Uterus (tissue), 4 donors: ENCODE data around the gene IL17A. TPM values are rescaled to one million over a fixed set of nuclear protein-coding genes. Genes with fewer than 3 reads are reported as not detected.
"Not testable (repeated sequence)": the region's sequence is repeated elsewhere in the genome, so short reads cannot be mapped to it uniquely, and the experiment has no call there.

Source experiments
- DNase-seq, 2 donors: peaks; one replicate each; pipeline ENCODE4 v3.0.0-alpha.2; 2019 to 2020
- H3K27ac ChIP-seq, 2 donors: fragments of 200-600 bp; sonication (generic); 1 replicate in 1 of 2; 2 replicates in 1 of 2; pipeline ENCODE4 v1.5.1; 2016 to 2018
- H3K27me3 ChIP-seq, 2 donors: fragments of 200-600 bp; sonication (generic); one replicate each; pipeline ENCODE4 v1.5.1; 2018 to 2019; ENCODE audit warnings: control low read depth in 1 of 2
- H3K36me3 ChIP-seq, 2 donors: fragments of 200-600 bp; sonication (generic); one replicate each; pipeline ENCODE4 v1.5.1; 2019; ENCODE audit warnings: control low read depth in 1 of 2
- H3K4me1 ChIP-seq, 2 donors: fragments of 200-600 bp; sonication (generic); one replicate each; pipeline ENCODE4 v1.5.1; 2018 to 2019; ENCODE audit warnings: control low read depth in 1 of 2
- H3K4me3 ChIP-seq, 2 donors: fragments of 200-600 bp; sonication (generic); 1 replicate in 1 of 2; 2 replicates in 1 of 2; pipeline ENCODE4 v1.5.1; 2018 to 2019; ENCODE audit warnings: mild to moderate bottlenecking in 1 of 2
- H3K9me3 ChIP-seq, 2 donors: fragments of 200-600 bp; sonication (generic); one replicate each; pipeline ENCODE4 v1.5.1; 2019; ENCODE audit warnings: control low read depth in 1 of 2
- CTCF ChIP-seq, 4 experiments: fragments of 200-600 bp in 2 of 4; fragments of 450-650 bp in 2 of 4; sonication (generic) in 2 of 4; IDR thresholded peaks; one replicate each; pipeline ENCODE4 v1.5.1; 2016 to 2019; ENCODE audit warnings: antibody characterized with exemption in 4 of 4, mild to moderate bottlenecking in 2 of 4, moderate library complexity in 1 of 4
- POLR2A ChIP-seq, 2 donors: fragments of 450-650 bp; IDR thresholded peaks; one replicate each; pipeline ENCODE4 v1.6.1; 2016; ENCODE audit warnings: antibody characterized with exemption in 2 of 2, mild to moderate bottlenecking in 1 of 2, moderate library complexity in 1 of 2
- intact Hi-C: fragments of 100-400 bp; cut with DNase I; formaldehyde crosslinking; loops from one replicate; pipeline ENCODE4 v1.15.1; 2023; ENCODE audit warnings: low total_unique reads
- total RNA-seq, 4 donors: library from RNA; depleted of rRNA in 3 of 4; stranded (reverse); fragments of >200 nt in 3 of 4; gene quantifications; one replicate each; pipeline versions ENCODE4 v1.1.0 to v1.2.4, GENCODE V29; 2014 to 2023
- donor health status: DM: yes; HTN: yes; CAD: no.

IL17A gene
- total RNA-seq, 4 donors from 2014 or later, result 0.40 TPM; not detected in 3

DNA sequence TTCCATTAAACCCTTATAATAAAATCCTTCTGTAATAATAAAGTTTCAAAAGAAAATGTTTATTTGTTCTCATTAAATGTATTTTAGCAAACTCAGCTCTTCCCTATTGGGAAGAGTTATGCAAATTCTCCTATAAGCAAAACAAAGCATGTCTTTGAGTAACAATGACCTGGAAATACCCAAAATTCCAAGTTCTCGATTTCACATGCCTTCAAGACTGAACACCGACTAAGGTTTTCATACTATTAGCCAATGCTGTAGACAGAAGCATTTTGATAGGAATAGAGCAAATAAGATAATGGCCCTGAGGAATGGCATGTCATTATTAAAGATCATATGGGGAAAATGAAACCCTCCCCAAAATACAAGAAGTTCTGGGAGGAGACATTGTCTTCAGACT, 3.8 kb downstream of the IL17A start:
- no peaks in the 10 kb centered on the region for H3K27me3 ChIP-seq
- H3K36me3 ChIP-seq, result no peaks in the 10 kb centered on the region
- H3K9me3 ChIP-seq, result no peaks in the 10 kb centered on the region
- no peaks in the 10 kb centered on the region for H3K4me1 ChIP-seq
- TF ChIP-seq CTCF (IDR thresholded peaks at IDR 0.05), result no peak
- no peak for TF ChIP-seq POLR2A (IDR thresholded peaks at IDR 0.05)
- no peak overlapping the region for H3K27ac ChIP-seq
- intact Hi-C loops, result loop anchor here (10.0 kb wide), 1 partner anchor 1315 kb away; no protein-coding TSS in a partner anchor
- no peak overlapping the region for H3K4me3 ChIP-seq
- DNase-seq, result no peak

DNA sequence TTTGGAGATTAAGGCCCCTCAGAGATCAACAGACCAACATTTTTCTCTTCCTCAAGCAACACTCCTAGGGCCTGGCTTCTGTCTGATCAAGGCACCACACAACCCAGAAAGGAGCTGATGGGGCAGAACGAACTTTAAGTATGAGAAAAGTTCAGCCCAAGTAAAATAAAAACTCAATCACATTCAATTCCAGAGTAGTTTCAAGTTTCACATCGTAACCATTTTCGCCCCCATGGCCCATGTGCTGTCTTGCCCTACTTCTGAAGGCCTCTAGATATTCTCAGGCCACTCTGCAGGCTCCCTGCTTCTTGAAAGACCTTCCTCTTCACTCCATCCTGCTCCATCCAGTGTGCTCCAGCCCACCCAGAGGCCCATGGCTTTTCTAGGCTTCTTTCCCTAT, 4.2 kb downstream of the IL17A start:
- Histone ChIP-seq H3K36me3 (no peaks in the 10 kb centered on the region), H3K27ac (no peak overlapping the region), H3K27me3 (no peaks in the 10 kb centered on the region), H3K4me1 (no peaks in the 10 kb centered on the region), H3K4me3 (no peak overlapping the region), H3K9me3 (no peaks in the 10 kb centered on the region)
- no peak for DNase-seq
- no peak for TF ChIP-seq POLR2A (IDR thresholded peaks at IDR 0.05)
- no peak for TF ChIP-seq CTCF (IDR thresholded peaks at IDR 0.05)
- intact Hi-C loops, result loop anchor here (10.0 kb wide), 1 partner anchor 1316 kb away; no protein-coding TSS in a partner anchor

- intact Hi-C loops, result loop anchor here (10.0 kb wide), 1 partner anchor 1317 kb away; no protein-coding TSS in a partner anchor
- H3K4me3 ChIP-seq, result no peak overlapping the region
- H3K27me3 ChIP-seq, result no peaks in the 10 kb centered on the region
- TF ChIP-seq CTCF (IDR thresholded peaks at IDR 0.05), result no peak
- H3K9me3 ChIP-seq, result no peaks in the 10 kb centered on the region
- H3K36me3 ChIP-seq, result no peaks in the 10 kb centered on the region
- H3K27ac ChIP-seq, result no peak overlapping the region
- no peak for DNase-seq
- no peaks in the 10 kb centered on the region for H3K4me1 ChIP-seq
Observed at GRCh38 chr6:52191824-52192223, 5.6 kb downstream of the IL17A start.

DNA sequence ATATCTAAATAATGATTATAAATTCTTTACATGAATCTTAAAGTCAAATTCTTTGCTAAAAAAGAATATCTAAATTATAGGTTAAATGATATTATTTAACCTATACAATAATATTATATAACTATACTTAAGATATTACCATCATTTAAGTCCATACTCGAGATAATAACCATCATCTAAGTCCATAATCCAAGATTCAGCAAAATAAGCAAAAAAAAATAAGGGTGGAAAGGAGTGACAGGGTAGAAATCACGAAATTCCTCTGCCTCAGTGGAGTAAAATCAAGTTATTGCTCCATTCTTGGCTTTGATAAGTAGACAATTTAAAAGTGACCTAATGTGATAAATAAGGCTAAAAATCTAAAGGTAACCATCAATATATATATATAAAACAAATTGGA, 9.7 kb downstream of the IL17A start:
- no peak for TF ChIP-seq POLR2A (IDR thresholded peaks at IDR 0.05)
- TF ChIP-seq CTCF (IDR thresholded peaks at IDR 0.05), result no peak
- H3K27ac ChIP-seq, result no peak overlapping the region
- intact Hi-C loops, result loop anchor here (10.0 kb wide), 1 partner anchor 1321 kb away; no protein-coding TSS in a partner anchor

GRCh38 chr6:52200088-52200487, 13.9 kb downstream of the IL17A start:
- intact Hi-C loops, DNase-seq, H3K36me3 ChIP-seq, H3K4me3 ChIP-seq, H3K27ac ChIP-seq, H3K27me3 ChIP-seq, H3K4me1 ChIP-seq, H3K9me3 ChIP-seq: not testable (repeated sequence)

More for the DNA sequence above, 9.7 kb downstream of the IL17A start:
- Histone ChIP-seq H3K27me3 (no peaks in the 10 kb centered on the region), H3K36me3 (no peaks in the 10 kb centered on the region), H3K4me1 (no peaks in the 10 kb centered on the region), H3K9me3 (no peaks in the 10 kb centered on the region), H3K4me3 (no peak overlapping the region)
- no peak for DNase-seq

- DNase-seq, result no peak
- H3K36me3 ChIP-seq, result no peaks in the 10 kb centered on the region
- H3K27ac ChIP-seq, result no peak overlapping the region
- no peaks in the 10 kb centered on the region for H3K4me1 ChIP-seq
- no peaks in the 10 kb centered on the region for H3K9me3 ChIP-seq
- no peaks in the 10 kb centered on the region for H3K27me3 ChIP-seq
- intact Hi-C loops, result no loop called here
- TF ChIP-seq CTCF (IDR thresholded peaks at IDR 0.05), result no peak
- no peak overlapping the region for H3K4me3 ChIP-seq
Observed at GRCh38 chr6:52201046-52201445, 14.9 kb downstream of the IL17A start.
